ENCODE data around the gene SCG5.

The SCG5 gene

DNA sequence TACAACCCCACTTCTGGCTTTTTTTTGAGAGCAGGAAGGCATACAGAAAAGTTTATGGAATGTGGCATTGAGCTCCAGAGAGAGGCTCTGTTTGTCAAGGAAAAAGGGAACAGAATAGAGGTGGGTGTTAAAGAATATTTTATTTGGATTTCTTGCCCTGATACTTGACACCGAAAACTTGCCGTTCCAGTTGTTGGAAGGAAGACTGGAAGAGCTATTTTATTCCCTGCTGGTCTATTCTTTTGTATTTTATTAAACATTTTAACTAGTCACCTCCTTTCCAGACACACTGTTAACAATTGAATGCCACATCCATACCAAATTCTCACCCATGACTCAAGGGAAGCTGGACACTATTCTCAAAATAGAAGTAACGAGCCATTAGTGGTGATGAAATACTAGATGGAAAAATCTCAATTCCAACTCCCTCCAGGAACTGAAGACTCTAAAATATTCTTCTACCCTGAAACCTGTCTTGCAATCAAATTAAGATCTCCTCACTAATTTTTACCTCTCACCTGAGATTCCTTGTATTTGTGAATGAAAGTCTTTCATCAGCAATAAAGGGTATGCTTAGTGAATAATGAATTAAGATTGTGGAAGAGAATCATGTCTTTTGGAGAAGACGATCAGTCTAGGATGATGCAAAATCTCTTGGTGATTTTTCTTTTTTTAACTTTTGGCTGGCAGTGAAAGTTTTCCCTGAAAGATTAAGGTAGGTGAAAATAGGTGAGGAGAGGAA lies 104.8 kb downstream of the SCG5 start:
- POLR2A ChIA-PET: no interaction called here
- Histone ChIP-seq H3K27me3 (replicated peaks in 2 of 5; ENCODE audit: control insufficient read depth in 4 of 5, insufficient read depth in 5 of 5, low read length in 4 of 5) (peaks cover 0 to 2% (median 0%) of the 10 kb centered on the region in 5 experiments), H3K4me1 (ENCODE audit: control extremely low read depth in 1 of 4, control insufficient read depth in 4 of 4, insufficient read depth in 4 of 4, low read length in 3 of 4) (no peaks in the 10 kb centered on the region), H3K9me3 (ENCODE audit: control extremely low read depth in 1 of 5, control insufficient read depth in 4 of 5, insufficient read depth in 2 of 5, low read depth in 1 of 5, low read length in 4 of 5) (peaks cover 0 to under 1% (median 0%) of the 10 kb centered on the region in 5 experiments), H3K36me3 (ENCODE audit: control insufficient read depth in 4 of 4, insufficient read depth in 4 of 4, low read length in 3 of 4) (no peaks in the 10 kb centered on the region), H3K4me3 (ENCODE audit: control insufficient read depth in 1 of 7, extremely low read depth in 1 of 7, insufficient read depth in 4 of 7, low read depth in 2 of 7, low read length in 6 of 7) (no peak overlapping the region), H3K27ac (ENCODE audit: insufficient read depth in 1 of 2, low read depth in 1 of 2, low read length in 2 of 2, poor library complexity in 1 of 2, severe bottlenecking in 2 of 2) (no peak overlapping the region)
- no peak for DNase-seq
- WGBS (ENCODE audit: insufficient coverage): 100% methylated on average over 1 of the region's 4 CpGs
- CTCF ChIA-PET: no interaction called here

All from common myeloid progenitor, CD34-positive (primary cell).